Esophagus muscularis mucosa (tissue), 4 donors: ENCODE results near the gene SYAP1. TPM values are rescaled to one million over a fixed set of nuclear protein-coding genes. Genes with fewer than 3 reads are reported as not detected.
"Not testable (repeated sequence)": the region's sequence is repeated elsewhere in the genome, so short reads cannot be mapped to it uniquely, and the experiment has no call there.

Experiments used
- DNase-seq: peaks from one replicate; pipeline ENCODE4 v3.0.0-alpha.2; 2017; ENCODE audit errors: extremely low spot score
- H3K27ac ChIP-seq, 4 donors: fragments of 200-600 bp; sonication (generic); replicated peaks in 1 of 4; 1 replicate in 3 of 4; 2 replicates in 1 of 4; pipeline ENCODE4 v1.5.1; 2016 to 2019; ENCODE audit warnings: mild to moderate bottlenecking in 1 of 4
- H3K27me3 ChIP-seq, 4 donors: fragments of 200-600 bp; sonication (generic); one replicate each; pipeline versions ENCODE4 v1.5.1 to v1.6.0; 2016 to 2019
- H3K36me3 ChIP-seq, 4 donors: fragments of 200-600 bp; sonication (generic); one replicate each; pipeline ENCODE4 v1.5.1; 2016 to 2019
- H3K4me1 ChIP-seq, 4 donors: fragments of 200-600 bp; sonication (generic); one replicate each; pipeline ENCODE4 v1.5.1; 2016 to 2019
- H3K4me3 ChIP-seq, 4 donors: fragments of 200-600 bp; sonication (generic); 1 replicate in 2 of 4; 2 replicates in 2 of 4; pipeline ENCODE4 v1.5.1; 2016 to 2019; ENCODE audit warnings: mild to moderate bottlenecking in 4 of 4, moderate library complexity in 1 of 4
- H3K9me3 ChIP-seq, 4 donors: fragments of 200-600 bp; sonication (generic); 1 replicate in 3 of 4; 2 replicates in 1 of 4; pipeline ENCODE4 v1.5.1; 2016 to 2019
- EP300 ChIP-seq: sonication (generic); formaldehyde crosslinking; IDR thresholded peaks from one replicate; pipeline ENCODE4 v1.6.1; 2017; ENCODE audit warnings: antibody characterized with exemption
- POLR2A ChIP-seq: fragments of 450-650 bp; IDR thresholded peaks from one replicate; pipeline ENCODE4 v1.6.1; 2017; ENCODE audit warnings: antibody characterized with exemption, moderate library complexity, mild to moderate bottlenecking, low read depth
- POLR2AphosphoS5 ChIP-seq, 2 donors: sonication (generic); formaldehyde crosslinking; IDR thresholded peaks; one replicate each; pipeline ENCODE4 v1.6.1; 2017; ENCODE audit warnings: antibody characterized with exemption in 2 of 2
- WGBS: methylation state at CpG from one replicate; pipeline ENCODE4 v1.1.5; 2018; 5-methylcytosine and 5-hydroxymethylcytosine counted together
- intact Hi-C: fragments of 100-400 bp; cut with DNase I; formaldehyde crosslinking; loops from one replicate; pipeline ENCODE4 v1.15.1; 2023
- total RNA-seq, 4 donors: library from RNA; depleted of rRNA; stranded (reverse); fragments of >200 nt; gene quantifications; one replicate each; pipeline versions ENCODE4 v1.1.0 to v1.2.1, GENCODE V29; 2016
- TF ChIP-seq, protein P1 (sequence below), 3 experiments: fragments of 200-600 bp in 2 of 3; fragments of 450-650 bp in 1 of 3; sonication (generic) in 2 of 3; IDR thresholded peaks; one replicate each; pipeline ENCODE4 v1.5.1; 2017 to 2019; ENCODE audit warnings: antibody characterized with exemption in 3 of 3, mild to moderate bottlenecking in 2 of 3, moderate library complexity in 1 of 3

SYAP1 gene
- total RNA-seq, 4 donors from 2014 or later, result 22.5 to 30.9 (median 28.5) TPM

DNA sequence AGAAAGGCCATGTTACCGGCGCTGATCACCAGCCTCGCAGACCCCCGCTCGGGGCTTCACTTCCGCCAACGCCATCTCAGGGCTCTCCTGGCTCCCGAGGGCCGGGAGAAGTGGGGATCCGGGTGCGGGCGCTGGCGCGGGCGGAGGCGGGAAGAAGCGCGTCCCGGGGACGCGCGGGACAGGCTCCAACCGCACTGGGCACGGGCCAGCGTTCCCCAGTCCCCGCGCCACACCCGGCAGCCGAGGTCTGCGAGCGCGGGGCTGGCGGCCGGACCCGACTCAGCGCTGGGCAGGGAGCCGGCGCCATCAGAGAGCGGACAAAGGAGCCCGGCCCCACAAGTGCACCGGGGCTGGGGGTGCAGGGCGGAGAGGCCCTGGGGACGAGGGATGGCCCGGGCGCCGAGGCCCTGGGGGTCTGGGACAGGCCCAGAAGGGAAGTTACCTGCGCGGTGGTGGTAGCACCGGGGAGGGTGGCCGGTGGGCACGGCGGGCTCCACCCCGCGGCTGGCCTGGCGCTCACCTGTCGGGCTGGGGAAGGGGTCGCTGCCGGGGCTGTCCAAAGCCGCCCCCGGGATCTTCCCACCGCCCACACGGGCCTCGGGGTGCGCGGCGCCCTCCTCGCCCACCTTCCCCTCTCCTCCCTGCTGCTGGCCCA, 7.4 kb upstream of the SYAP1 start:
- Histone ChIP-seq H3K36me3 (peaks cover 0 to 8% (median 0%) of the 10 kb centered on the region in 4 donors), H3K4me3 (peak overlapping the region; percentile 74 to 79 (median 76)), H3K27ac (peak overlapping the region; percentile 87 to 90 (median 89)), H3K9me3 (no peaks in the 10 kb centered on the region), H3K4me1 (peaks cover 0 to 23% (median 8%) of the 10 kb centered on the region in 4 donors), H3K27me3 (peaks cover 0 to 9% (median 0%) of the 10 kb centered on the region in 4 donors)
- TF ChIP-seq POLR2AphosphoS5 (IDR thresholded peaks at IDR 0.05) (no peak), EP300 (no peak), POLR2A (no peak)
- TF ChIP-seq, protein P1, sequence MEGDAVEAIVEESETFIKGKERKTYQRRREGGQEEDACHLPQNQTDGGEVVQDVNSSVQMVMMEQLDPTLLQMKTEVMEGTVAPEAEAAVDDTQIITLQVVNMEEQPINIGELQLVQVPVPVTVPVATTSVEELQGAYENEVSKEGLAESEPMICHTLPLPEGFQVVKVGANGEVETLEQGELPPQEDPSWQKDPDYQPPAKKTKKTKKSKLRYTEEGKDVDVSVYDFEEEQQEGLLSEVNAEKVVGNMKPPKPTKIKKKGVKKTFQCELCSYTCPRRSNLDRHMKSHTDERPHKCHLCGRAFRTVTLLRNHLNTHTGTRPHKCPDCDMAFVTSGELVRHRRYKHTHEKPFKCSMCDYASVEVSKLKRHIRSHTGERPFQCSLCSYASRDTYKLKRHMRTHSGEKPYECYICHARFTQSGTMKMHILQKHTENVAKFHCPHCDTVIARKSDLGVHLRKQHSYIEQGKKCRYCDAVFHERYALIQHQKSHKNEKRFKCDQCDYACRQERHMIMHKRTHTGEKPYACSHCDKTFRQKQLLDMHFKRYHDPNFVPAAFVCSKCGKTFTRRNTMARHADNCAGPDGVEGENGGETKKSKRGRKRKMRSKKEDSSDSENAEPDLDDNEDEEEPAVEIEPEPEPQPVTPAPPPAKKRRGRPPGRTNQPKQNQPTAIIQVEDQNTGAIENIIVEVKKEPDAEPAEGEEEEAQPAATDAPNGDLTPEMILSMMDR (IDR thresholded peaks at IDR 0.05), result no peak
- no peak for DNase-seq
- WGBS, result 3% methylated on average over 42 of the region's 67 CpGs
- intact Hi-C loops, result loop anchor here (10.0 kb wide), 2 partner anchors 163 to 857 kb away; partner anchors contain the start of genes AP1S2 and RBBP7

DNA sequence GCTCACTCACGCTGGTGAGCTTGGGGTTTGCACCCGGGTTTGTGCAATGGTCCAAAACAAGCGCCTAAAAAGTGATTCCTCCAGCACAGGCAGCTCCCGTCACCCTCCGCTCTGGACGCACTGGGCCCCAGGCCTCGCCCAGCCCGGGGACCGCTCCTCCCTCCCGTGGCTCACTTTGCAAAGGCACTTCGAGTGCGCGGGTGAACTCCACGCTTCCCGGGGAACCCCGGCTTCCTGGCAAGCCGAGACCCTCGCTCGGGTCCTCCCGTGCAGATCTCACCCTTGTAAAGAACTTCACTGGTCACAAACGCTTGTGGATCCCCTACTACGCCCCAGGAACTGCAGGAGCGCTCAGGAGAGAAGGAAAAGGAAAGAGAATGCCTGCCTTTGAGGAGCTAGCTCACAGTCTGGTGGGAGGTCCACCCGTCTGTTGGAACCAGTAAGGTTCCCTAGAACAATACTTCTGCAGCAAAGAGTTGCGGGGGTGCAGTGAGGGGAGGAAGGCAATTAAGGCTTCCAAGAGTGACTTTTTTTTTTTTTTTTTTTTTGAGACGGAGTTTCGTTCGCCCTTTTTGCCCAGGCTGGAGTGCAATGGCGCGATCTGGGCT, 6.8 kb upstream of the SYAP1 start, which contains the start of gene CTPS2:
Gene CTPS2, minus strand, starts transcription at position 122 of the 608 bp plus-strand sequence. CDS start 9,767 bp downstream, outside the sequence.
- Histone ChIP-seq H3K36me3 (peaks cover 0 to 2% (median 0%) of the 10 kb centered on the region in 4 donors), H3K4me3 (peak within 1 kb of the TSS; percentile 74 to 79 (median 76)), H3K27ac (peak within 1 kb of the TSS; percentile 87 to 90 (median 89)), H3K27me3 (peaks cover 0 to 9% (median 0%) of the 10 kb centered on the region in 4 donors), H3K9me3 (no peaks in the 10 kb centered on the region), H3K4me1 (peaks cover 0 to 23% (median 8%) of the 10 kb centered on the region in 4 donors)
- no peak for DNase-seq
- intact Hi-C loops, result loop anchor here (10.0 kb wide), 2 partner anchors 162 to 858 kb away; partner anchors contain the start of genes AP1S2 and RBBP7
- TF ChIP-seq POLR2AphosphoS5 (IDR thresholded peaks at IDR 0.05) (peak; percentile 24 to 61), EP300 (no peak)
- TF ChIP-seq, protein P1 (IDR thresholded peaks at IDR 0.05), result peak in 1 of 3 experiments; percentile 10
- 13% methylated on average over 30 of the region's 30 CpGs for WGBS

DNA sequence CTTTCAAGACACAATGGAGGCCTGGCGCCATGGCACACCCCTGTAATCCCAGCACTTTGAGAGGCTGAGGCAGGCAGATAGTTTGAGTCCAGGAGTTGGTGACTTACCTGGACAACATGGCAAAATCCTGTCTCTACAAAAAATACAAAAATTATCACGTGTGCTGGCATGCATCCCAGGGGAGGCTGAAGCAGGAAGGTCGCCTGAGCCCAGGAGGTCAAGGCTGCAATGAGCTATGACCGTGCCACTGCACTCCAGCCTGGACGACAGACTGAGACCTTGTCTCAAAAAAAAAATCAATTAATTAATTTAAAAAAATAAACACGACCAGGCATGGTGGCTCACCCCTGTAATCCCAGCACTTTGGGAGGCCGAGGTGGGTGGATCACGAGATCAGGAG, 4.9 kb upstream of the SYAP1 start:
- intact Hi-C loops, result loop anchor here (10.0 kb wide), 2 partner anchors 160 to 860 kb away; partner anchors contain the start of genes AP1S2 and RBBP7
- H3K4me1 ChIP-seq, result peaks cover 3 to 28% (median 8%) of the 10 kb centered on the region in 4 donors
- no peak for DNase-seq
- TF ChIP-seq POLR2A (no peak), EP300 (no peak), POLR2AphosphoS5 (IDR thresholded peaks at IDR 0.05) (no peak)
- TF ChIP-seq, protein P1 (IDR thresholded peaks at IDR 0.05), result no peak
- no peak overlapping the region for H3K27ac ChIP-seq
- H3K27me3 ChIP-seq, result peaks cover 0 to 9% (median 0%) of the 10 kb centered on the region in 4 donors
- no peaks in the 10 kb centered on the region for H3K36me3 ChIP-seq
- H3K4me3 ChIP-seq, result no peak overlapping the region
- no peaks in the 10 kb centered on the region for H3K9me3 ChIP-seq
- 82% methylated on average over 8 of the region's 8 CpGs for WGBS

DNA sequence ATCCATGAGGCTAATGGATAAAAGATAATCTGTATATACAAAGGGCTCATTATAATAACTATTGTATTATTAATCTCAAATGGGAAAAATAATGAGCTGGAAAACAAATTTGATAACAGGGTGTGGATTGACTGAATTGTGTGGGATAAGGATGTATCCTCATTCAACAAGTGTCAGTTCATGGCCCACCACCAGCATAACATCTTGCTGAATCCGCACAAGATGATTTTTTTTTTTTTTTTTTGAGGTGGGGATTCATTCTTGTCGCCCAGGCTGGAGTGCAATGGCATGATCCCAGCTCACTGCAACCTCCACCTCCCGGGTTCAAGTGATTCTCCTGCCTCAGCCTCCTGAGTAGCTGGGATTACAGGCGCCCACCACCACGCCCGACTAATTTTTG, 3.8 kb upstream of the SYAP1 start:
- not testable (repeated sequence) for DNase-seq, H3K27me3 ChIP-seq, H3K9me3 ChIP-seq, H3K36me3 ChIP-seq, H3K27ac ChIP-seq, H3K4me3 ChIP-seq
- peaks cover 7 to 34% (median 13%) of the 10 kb centered on the region in 4 donors for H3K4me1 ChIP-seq
- 84% methylated on average over 6 of the region's 6 CpGs for WGBS
- intact Hi-C loops, result loop anchor here (10.0 kb wide), 2 partner anchors 159 to 861 kb away; partner anchors contain the start of genes AP1S2 and RBBP7

DNA sequence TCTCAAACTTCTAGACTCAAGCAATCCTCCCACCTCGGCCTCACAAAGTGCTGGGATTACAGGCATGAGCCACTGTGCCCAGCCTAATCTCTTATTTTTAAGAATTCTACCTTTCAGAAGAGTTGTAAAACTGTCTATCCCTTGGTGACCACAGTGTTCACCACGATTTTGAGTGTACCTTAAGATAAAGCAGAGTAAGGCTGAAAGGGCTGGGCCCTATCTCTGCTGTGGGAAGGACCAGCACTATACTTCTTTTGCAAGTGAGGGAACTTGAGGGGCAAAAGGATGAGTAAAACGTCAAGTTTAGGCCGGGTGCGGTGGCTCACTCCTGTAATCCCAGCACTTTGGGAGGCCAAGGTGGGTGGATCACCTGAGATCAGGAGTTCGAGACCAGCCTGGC, 3.0 kb upstream of the SYAP1 start:
- peaks cover 10 to 39% (median 16%) of the 10 kb centered on the region in 4 donors for H3K4me1 ChIP-seq
- H3K9me3 ChIP-seq, H3K36me3 ChIP-seq, DNase-seq, H3K27me3 ChIP-seq, H3K4me3 ChIP-seq, H3K27ac ChIP-seq: not testable (repeated sequence)
- intact Hi-C loops, result loop anchor here (10.0 kb wide), 2 partner anchors 158 to 862 kb away; partner anchors contain the start of genes AP1S2 and RBBP7
- 89% methylated on average over 6 of the region's 6 CpGs for WGBS
